Activated CD8-positive, alpha-beta memory T cell treated with anti-CD3 and anti-CD28 coated beads for 1 hour (primary cell): Measurements from ENCODE around the gene AKAP5.
A peak's percentile ranks its signal among the peaks of the same experiment; 100 is the strongest.
"Not testable (repeated sequence)": the region's sequence is repeated elsewhere in the genome, so short reads cannot be mapped to it uniquely, and the experiment has no call there.

ENCODE experiments used
- DNase-seq, 2 donors: peaks; one replicate each; pipeline ENCODE4 v3.0.0-alpha.2; 2020; ENCODE audit warnings: low read depth in 1 of 2; ENCODE audit errors: extremely low read depth in 1 of 2

The AKAP5 gene

DNA sequence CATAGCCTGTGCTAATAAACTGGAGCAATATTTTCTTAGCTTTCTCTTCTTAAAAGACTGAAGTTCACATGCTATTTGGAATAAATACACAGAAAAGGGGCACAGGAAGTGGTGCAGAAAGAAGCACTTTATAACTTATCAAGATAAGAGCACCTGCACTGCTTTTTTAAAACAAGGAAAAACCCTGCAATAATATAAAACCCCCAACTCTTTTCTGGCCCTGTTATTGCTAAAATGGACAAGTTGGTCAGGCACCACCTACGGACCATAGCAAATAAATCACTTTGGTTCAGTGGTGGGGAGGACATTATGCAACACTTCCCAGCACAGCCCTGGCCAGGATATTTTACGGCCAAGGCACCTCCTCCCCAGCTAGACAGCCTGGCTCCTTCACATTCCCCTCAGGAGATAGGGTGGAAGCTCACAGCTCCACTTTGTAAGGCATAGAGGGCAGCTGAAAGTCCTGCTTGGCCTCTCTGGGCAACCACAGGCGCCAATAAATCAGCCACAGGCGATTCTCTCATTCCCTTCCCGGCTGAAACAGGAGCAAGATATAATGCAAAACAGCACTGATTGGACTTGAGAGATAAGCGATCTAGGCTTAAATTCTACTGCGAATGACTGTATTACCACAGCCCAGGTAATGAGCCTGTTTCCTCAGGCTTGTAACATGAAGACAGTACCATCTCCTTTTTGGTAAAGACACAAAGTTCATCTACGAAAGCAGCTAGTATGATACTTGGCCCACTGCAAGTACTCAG lies 36.3 kb downstream of the AKAP5 start:
- no peak for DNase-seq

GRCh38 chr14:64502456-64502855 lies 37.2 kb downstream of the AKAP5 start:
- DNase-seq: no peak

- no peak for DNase-seq
These were observed 37.7 kb downstream of the AKAP5 start for GRCh38 chr14:64502887-64503433.

DNA sequence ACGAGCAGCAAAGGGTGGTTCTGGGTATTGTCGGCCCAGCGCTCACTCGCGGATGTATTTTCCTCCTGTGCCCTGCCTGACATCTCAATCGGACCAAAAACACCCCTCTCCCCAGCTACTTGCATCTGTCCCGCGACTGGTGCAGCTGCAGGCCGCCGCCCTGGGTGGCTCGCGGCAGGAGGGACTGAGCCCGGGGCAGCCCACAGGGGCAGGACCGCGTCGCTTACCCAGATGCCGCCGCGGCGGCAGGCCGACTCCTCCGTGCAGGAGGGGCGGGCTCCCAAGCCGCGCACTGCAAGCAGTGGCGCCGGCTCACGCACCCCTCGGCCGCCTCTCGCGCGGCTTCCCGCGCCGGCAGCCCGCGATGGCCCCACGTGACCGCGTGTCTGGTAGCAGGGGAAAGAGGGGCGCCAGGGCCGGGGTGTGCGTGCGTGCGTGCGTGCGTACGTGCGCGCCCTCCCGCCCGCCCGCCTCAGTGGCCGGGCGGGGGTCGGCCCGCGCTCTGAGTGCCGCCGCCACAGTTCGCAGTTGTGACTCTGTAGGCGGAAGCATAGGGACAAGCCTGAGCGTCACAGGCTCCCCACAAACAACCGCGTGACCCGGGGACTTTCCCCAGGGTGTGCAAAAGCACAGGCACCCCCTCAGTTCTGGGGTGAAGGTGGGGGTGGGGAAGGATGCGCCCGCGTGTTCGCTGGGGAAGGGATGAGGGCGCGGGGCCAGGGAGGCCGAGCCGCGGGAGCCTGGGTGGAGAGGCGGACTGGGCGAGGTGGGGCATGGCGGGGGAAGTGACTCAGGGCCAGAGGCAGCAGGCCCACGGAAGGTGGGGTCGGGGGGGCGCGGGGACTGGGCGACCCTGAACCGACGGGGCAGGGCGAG lies 38.4 kb downstream of the AKAP5 start, which contains the start of gene ZBTB25:
ZBTB25 (minus strand) TSS at position 405 of the 876 bp plus-strand sequence. CDS start 13,305 bp downstream, outside the sequence.
- DNase-seq: peak; percentile 93

DNA sequence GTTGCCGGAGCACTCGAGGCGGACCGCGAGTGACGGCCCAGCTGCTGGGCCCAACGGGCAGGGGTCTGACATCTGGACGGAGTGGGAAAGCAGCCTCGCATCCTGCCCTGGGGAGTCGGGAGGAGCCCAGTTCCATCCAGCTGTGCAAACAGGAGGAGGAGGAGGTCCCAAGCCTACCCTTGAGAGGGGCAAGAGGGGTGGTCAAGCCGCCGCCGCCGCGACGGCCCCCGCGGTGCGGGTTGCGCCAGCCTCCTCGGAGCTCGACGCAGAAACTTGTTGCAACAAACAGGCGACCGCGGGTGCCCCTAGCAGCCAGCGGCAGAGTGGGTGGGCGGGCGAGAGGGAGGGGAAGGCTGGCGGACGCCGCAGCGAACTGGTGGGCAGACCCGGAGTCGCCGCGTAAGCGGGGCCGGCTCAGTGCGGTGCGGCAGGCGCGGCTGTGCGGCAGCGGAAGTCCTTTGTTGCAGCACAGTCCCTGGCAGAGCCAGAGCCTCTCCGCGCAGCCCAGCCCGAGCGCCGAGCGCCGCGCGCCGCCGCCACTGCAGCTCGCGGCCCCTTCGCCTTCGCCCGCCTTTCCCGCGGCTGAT lies 39.1 kb downstream of the AKAP5 start, which contains the start of gene ZBTB1:
ZBTB1 (plus strand) TSS at position 461 of the 587 bp plus-strand sequence. CDS start 16,735 bp downstream, outside the sequence.
- peak; percentile 59 to 70 for DNase-seq

GRCh38 chr14:64504897-64505794 lies 39.8 kb downstream of the AKAP5 start:
- DNase-seq: peak; percentile 62 to 69

- no peak for DNase-seq
These were observed 41.4 kb downstream of the AKAP5 start for GRCh38 chr14:64506721-64507120.

DNA sequence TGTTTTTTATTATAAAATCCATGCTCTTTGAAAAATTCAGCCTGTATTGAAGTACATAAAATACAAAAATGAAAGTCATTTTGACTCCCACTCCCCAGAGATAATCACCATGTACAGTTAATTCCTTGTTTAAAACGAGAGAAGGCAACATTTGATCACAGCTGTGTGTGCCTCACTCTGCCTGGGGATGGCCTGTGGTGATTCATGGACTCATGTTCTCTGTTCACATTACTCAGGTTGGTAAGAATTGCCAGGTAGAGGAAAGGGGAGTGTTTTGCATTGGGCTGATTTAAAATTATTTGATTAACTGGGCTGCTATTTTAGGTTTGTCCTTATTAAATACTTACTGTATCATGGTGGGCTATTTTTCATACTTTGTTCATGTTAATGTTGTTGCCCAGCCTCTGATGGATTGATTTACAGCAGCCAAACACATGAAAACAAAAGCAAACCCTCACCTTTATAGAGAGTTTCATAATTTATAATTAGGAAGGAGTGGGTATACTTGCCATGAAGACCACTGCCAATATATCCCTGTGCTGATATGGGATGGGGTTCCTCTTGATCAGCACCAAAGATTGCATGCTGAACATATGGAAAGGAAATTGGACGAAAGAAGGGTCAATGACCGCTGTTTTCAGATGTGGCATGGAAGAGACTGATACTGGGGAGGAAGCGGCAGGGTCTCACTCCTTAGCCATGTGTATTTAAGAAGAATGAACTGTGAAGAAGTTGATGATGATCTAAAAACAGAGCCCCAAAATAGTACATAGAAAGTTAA lies 42.3 kb downstream of the AKAP5 start:
- DNase-seq: no peak

DNA sequence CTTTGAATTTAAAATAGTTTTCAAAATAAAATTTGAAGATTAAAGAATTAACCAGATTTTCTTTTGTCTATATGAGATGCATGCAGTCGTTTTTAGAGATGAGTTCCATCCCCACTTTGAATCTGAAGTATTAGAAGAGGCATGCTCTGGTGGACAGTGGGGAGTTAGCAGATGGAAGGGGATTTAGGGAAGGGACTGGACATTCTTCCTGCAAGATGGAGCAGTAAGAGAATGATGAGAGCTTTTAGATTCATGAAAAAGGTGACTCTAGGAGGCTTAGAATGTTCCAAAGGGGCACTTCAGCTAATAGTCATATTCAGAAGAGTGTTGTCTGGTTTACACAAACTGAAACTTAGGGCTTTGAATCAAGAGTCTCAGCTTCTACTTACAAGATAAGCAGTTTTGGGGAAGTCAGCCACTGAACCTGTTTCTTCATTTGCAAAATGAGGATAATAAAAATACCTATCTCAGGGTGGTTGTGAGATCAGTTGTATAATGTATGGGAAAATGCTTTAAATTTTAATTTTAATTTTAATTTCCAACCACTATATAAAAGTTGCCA lies 43.0 kb downstream of the AKAP5 start:
- DNase-seq: no peak

DNA sequence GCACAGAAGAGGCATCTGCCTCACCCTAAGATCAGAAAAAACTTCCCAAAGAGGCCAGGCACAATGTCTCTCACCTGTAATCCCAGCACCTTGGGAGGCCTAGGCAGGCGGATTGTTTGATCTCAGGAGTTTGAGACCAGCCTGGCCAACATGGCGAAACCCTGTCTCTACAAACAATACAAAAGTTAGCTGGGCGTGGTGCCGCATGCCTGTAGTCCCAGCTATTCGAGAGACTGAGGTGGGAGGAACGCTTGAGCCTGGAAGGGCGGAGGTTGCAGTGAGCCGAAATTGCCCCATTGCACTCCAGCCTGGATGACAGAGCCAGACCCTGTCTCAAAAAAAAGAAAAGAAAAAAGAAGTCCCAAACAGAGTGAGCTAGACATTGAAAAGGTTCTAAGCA lies 43.7 kb downstream of the AKAP5 start:
- DNase-seq: no peak

GRCh38 chr14:64510825-64511671 lies 45.7 kb downstream of the AKAP5 start:
- DNase-seq: peak in 1 of 2 donors; percentile 48

DNA sequence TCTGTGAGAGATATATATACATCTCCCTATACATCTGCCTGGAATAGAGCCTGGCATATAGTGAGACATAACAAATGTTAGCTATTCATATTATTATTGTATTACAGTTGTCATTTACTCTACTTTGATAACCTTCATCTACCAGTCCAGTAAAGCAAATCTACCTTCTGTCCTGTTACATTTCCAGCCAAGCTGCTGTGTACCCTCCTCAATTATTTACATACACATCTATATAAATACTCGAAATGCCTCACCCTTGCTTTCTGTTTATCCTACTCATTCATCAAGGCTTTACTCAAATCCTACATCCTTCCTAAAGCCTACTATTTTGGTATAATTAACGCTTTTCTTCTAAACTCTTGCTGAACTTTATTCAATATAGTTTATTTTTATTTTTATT lies 48.0 kb downstream of the AKAP5 start:
- DNase-seq: no peak

- no peak for DNase-seq
These were observed 49.8 kb downstream of the AKAP5 start for GRCh38 chr14:64515053-64515452.

GRCh38 chr14:64516969-64517368 lies 51.7 kb downstream of the AKAP5 start:
- DNase-seq: no peak

GRCh38 chr14:64517667-64518066 lies 52.4 kb downstream of the AKAP5 start:
- DNase-seq: not testable (repeated sequence)

DNA sequence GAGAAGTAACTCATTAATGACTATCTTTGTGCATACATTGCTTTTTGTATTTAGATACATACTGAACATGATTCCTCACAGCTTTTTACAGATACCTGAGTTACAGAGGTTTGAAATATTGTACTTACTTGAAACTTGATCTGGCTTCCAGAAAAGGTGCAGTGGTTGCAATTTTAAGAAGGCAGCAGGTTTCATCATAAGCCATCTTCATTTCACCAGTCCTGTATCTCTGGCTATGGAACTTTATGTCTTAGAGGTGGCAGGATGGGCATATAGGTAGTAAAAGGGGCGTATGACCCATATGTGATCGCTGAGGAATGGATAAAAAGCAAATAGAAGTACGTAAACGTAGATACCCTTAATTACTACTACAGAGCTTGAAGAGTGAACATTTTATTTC lies 52.9 kb downstream of the AKAP5 start:
- DNase-seq: no peak

- DNase-seq: no peak
These were observed 55.4 kb downstream of the AKAP5 start for GRCh38 chr14:64520699-64521098.
